ENCODE measurements around the gene ADM5.
"Not testable (repeated sequence)": the region's sequence is repeated elsewhere in the genome, so short reads cannot be mapped to it uniquely, and the experiment has no call there.

Gene ADM5

GRCh38 chr19:49704888-49705642, 15.7 kb downstream of the ADM5 start:
- DNase-seq, result no peak

- DNase-seq, result no peak
Observed at GRCh38 chr19:49705919-49706318, 16.5 kb downstream of the ADM5 start.

DNA sequence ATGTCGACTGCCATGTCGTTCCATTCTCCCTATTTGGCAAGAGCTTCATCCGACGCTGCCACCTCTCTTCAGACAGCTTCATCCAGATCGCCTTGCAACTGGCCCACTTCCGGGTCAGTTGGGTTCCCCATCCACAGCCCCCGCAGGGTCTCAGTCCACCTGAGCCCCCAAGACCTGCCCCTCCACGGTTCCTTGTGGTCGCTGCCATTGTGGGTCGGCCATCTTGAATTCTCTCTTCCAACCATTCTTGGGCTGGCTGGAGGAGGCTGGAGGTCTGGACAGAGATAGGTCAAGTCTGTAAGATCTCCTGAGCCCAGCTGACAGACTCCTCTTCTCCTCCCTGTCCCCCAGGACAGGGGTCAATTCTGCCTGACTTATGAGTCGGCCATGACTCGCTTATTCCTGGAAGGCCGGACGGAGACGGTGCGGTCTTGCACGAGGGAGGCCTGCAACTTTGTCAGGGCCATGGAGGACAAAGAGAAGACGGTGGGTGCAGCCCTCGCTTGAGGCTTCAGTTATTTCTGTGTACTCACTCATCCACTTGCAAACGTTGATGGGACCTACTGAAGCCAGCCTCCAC, 21.1 kb downstream of the ADM5 start:
- no peak for DNase-seq

GRCh38 chr19:49712397-49712859, 23.0 kb downstream of the ADM5 start:
- peak; percentile 5 to 11 for DNase-seq

DNA sequence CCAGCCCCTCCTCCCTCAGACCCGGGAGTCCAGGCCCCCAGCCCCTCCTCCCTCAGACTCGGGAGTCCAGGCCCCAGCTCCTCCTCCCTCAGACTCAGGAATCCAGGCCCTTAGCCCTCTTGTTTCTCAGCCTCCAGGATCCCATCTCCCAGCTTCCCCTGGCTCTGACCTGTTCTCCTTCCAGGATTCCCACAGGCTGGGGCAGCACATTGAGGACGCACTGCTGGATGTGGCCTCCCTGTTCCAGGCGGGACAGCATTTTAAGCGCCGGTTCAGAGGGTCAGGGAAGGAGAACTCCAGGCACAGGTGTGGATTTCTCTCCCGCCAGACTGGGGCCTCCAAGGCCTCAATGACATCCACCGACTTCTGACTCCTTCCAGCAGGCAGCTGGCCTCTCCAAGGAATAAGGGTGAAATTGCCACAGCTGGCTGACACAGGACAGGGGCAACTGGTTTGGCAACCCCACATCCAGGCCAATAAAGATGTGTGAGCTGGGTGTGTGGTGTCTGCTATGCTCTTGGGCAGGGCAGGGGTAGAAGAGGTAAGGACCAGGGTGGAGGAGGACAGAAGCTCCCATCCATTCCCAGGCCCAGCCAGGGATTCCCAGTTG, 23.9 kb downstream of the ADM5 start:
- no peak for DNase-seq

- peak; percentile 72 to 82 for DNase-seq
Observed at GRCh38 chr19:49716154-49716553, 26.8 kb downstream of the ADM5 start.

DNA sequence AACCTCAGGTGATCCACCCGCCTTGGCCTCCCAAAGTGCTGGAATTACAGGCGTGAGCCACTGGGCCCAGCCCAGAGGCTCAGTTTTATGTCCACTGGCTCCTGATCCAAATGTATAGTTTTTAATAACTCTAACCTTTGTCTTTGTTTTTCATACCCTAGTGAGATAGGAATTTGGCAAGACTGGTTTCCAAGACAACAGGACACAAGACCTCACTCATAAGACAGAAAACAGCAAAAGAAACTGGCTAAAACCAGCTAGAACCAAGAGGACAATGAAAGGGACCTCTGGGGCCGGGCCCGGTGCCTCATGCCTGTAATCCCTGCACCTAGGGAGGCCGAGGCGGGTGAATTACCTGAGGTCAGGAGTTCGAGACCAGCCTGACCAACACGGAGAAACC, 29.1 kb downstream of the ADM5 start:
- no peak for DNase-seq

GRCh38 chr19:49718991-49719390, 29.6 kb downstream of the ADM5 start:
- no peak for DNase-seq

GRCh38 chr19:49719420-49719819, 30.0 kb downstream of the ADM5 start:
- DNase-seq, result not testable (repeated sequence)

DNA sequence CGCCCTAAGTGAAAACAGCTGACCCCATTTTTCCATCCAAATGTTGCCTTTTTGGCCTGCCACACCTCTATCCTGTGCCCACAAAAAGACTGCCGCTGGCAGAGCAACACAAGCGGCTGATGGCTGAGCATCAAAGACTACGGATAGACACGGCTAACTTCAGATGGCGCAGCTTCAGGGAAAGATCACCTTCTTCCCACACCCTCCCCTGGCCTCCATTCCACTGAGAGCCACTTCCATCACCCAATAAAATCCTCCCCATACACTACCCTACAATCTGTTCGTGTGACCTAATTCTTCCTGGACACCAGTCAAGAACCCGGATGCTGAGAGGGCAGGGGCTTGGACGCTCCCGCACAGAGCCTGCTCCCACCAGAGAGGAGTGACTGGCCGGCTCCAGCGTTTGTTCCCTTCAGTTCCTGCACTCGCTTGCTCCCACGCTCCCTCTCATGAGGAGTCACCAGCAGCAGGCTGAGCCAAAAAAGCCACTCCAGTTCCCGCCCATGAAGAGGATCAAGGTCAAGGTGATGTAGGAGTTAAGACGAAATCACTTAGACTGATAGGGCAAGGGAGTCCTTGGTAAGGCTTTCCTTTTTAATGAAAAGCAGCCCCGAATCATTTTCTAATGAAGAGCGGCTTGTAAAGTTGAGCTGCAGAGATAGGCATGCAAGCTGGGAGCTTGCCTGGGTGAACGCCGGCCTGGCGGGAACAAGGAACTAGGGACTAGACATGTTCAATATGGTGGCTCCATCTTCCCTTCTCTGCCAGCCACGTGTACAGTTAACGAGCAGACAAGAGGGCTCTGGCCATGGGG, 38.0 kb downstream of the ADM5 start:
- DNase-seq, result no peak

- no peak for DNase-seq
Observed at GRCh38 chr19:49730166-49730565, 40.8 kb downstream of the ADM5 start.

- no peak for DNase-seq
Observed at GRCh38 chr19:49738268-49738667, 48.9 kb downstream of the ADM5 start.

DNA sequence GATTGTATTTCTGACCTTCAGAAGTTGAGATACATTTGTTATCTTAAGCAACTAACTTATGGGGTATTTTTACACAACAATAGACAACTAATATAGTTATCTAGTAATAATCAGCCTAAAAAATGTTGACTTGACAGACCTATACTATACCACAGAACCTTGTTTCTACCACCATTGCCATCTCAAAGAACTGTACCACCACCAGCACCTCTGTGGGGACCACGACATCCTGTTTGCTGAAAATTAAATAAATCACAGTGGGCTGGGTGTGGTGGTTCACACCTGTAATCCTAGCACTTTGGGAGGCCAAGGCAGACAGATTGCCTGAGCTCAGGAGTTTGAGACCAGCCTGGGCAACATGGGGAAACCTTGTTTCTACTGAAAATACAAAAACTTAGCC, 49.7 kb downstream of the ADM5 start:
- DNase-seq, result no peak

GRCh38 chr19:49739933-49740332, 50.5 kb downstream of the ADM5 start:
- DNase-seq, result no peak
